IPS-NIHi11 (cell line): ENCODE measurements around the gene CKMT2.

Experiments used
- DNase-seq: peaks from one replicate; pipeline ENCODE4 v3.0.0; 2012; ENCODE audit warnings: mixed read lengths, low spot score

Gene CKMT2

DNA sequence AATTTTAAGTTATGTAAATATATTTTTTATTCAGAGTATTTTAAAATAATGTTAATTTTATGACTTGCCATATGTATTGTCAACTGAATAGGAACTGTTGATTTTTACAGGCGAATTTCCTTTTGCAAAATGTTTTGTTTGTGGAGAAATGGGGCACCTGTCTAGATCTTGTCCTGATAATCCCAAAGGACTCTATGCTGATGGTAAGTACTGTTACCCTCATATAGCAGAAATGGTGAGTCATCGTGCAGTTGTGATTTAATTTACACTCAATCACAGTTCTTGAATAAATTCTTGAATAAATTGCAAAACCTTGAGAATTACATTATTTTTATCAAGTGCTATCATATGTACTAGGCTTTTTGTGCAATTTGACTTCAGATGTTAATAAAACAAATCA lies 75.7 kb downstream of the CKMT2 start:
- DNase-seq = no peak

DNA sequence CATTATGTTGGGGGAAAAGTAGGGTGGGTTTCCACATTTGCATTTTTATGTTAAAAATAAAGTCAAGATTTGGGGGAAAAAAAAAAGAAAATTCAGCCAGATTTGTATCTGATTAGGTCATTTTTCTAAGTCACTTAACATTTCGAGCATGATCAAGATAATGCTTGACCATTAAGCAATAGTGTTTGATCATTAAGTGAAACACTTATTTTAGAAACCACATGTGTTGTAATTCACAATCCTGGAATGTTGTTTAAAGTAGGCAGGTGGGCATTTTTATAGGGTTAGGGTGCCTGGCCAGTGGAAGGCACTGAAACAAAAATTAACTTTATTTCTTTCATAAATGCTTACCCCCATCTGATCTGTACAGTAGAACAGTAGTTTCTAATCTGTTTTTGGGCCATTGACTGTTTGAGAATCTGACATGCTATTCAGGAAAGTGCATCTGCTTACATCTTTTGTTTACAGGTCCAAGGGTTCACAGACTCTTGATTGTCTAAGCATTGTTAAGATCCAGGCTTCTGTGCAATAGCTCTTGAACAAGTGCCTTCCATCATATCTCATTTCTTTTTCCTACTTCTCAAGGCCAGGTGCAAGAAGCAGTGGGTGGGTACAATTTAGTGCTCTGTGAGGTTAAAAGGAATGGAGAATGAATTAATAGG lies 77.4 kb downstream of the CKMT2 start:
- no peak for DNase-seq

DNA sequence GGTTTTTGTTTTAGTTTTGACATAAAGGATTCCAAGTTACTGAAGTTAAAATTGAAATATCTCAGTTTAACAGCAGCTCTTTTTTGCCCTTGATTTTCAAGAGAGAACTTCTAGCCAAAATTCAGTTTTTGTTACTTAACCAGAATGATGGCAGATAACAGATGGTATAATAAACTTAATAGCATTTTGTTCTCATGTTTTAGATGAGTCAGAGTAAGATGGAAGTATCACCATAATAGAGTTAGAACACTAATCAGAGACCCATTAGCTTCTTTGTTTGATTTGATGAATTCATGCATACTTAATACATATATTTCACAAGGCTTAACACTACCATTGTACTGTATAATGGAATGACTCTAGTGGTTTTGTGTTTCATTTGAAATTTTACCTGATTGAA lies 80.2 kb downstream of the CKMT2 start:
- no peak for DNase-seq

DNA sequence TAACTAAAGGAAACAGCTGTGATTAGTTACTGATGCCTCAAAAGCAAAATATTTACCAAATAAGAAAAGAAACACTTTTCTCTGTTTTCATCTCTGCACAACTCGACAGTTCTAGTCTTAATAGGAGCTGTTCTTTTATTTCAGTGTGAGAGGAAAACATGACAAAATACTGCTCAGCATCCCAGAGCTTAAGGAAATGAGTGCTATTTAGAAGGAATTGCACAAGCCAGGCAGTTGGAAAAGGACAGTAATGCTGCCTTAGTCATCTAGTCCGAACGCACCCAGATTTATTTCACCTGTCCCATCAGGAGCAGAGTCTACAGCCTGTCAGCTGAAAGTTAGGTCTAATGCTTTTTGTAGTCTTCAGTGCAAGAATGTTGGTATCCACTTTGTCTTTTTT lies 80.6 kb downstream of the CKMT2 start:
- DNase-seq = no peak

DNA sequence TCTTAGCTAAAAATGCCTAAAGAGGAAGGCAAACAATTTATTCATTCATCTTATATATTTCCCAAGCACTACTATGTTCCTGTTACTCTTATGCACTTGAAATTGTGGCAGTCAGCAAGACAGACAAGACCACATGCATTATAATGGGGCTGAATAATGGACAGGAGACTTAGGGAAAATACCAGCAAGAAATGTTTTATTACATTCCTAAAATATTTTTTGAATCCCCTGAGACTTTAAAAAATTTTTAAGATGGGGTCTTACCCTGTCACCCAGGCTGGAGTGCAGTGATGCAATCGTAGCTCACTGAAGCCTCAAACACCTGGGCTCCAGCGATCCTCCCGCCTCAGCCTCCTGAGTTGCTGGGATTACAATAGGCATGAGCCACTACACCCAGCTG lies 81.5 kb downstream of the CKMT2 start:
- DNase-seq = no peak

DNA sequence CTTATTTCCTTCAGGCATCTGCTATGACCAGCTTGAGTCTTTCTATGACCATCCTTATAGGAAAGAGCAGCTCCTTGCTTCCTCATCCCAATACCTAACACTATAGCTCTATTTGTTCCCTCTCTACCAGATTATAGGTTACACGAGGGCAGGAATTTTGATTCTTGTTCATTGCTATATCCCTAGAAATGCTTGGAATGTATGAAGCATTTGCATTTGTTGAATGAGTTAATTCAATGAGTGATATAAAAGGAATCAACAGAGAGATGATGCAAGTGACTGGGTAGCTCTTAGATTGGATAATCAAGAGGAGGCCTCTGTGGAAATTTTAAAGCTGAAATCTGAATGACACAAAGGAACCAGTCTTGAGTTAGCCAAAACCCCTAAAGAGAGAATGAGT lies 82.2 kb downstream of the CKMT2 start:
- no peak for DNase-seq

DNA sequence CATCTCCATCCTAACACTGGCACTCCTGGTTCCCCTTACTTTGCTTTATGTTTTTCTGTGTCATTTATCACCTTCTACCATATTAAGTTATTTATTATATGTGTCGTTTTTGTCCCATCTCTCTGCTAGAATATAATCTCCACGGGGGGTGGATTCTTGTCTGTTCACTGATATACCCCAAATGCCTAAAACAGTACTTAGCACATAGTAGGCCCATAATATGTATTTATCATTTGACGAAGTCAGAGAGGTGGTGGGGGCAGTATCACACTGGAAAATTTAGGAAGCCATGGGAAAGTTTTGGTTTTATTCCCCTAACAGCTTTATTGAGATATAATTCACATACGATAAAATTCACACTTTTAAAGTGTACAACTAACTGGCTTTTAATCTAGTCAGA lies 82.7 kb downstream of the CKMT2 start:
- no peak for DNase-seq
